Chondrocyte (in vitro differentiated cells): Measurements from ENCODE around the gene CHKA. TPM values are rescaled to one million over a fixed set of nuclear protein-coding genes. Genes with fewer than 3 reads are reported as not detected.
A peak's percentile ranks its signal among the peaks of the same experiment; 100 is the strongest.

ENCODE experiments used
- DNase-seq: peaks from one replicate; pipeline ENCODE4 v3.0.0; 2021; ENCODE audit warnings: mixed read lengths, low spot score
- H3K27ac Mint-ChIP-seq: one replicate; pipeline ENCODE4 v1.8.0; 2021; ENCODE audit warnings: mild to moderate bottlenecking, moderate library complexity, mixed read lengths; ENCODE audit not compliant: unreplicated experiment
- H3K27me3 Mint-ChIP-seq: 2 replicates; pipeline ENCODE4 v1.8.0; 2021; ENCODE audit warnings: low read depth, mixed read lengths
- H3K36me3 Mint-ChIP-seq: 2 replicates; pipeline ENCODE4 v1.8.0; 2021; ENCODE audit warnings: low read depth, mixed read lengths
- H3K4me1 Mint-ChIP-seq: 2 replicates; pipeline ENCODE4 v1.8.0; 2021; ENCODE audit warnings: low read depth, mild to moderate bottlenecking, mixed read lengths
- H3K4me3 Mint-ChIP-seq: one replicate; pipeline ENCODE4 v1.8.0; 2021; ENCODE audit warnings: mild to moderate bottlenecking, moderate library complexity, mixed read lengths; ENCODE audit not compliant: unreplicated experiment
- H3K9me3 Mint-ChIP-seq: 2 replicates; pipeline ENCODE4 v1.8.0; 2021; ENCODE audit warnings: low read depth, mixed read lengths
- total RNA-seq: library from RNA; stranded (reverse); gene quantifications from 3 replicates; pipeline ENCODE4 v1.2.1, GENCODE V29; 2021
- TF ChIP-seq, protein P1 (sequence below): fragments of 200-600 bp; sonication (generic); IDR thresholded peaks from 2 replicates; pipeline ENCODE4 v1.5.0; 2021; ENCODE audit warnings: antibody characterized with exemption, mild to moderate bottlenecking, moderate library complexity

CHKA gene
- total RNA-seq, 1 donor from 2014 or later: 21.0 TPM

DNA sequence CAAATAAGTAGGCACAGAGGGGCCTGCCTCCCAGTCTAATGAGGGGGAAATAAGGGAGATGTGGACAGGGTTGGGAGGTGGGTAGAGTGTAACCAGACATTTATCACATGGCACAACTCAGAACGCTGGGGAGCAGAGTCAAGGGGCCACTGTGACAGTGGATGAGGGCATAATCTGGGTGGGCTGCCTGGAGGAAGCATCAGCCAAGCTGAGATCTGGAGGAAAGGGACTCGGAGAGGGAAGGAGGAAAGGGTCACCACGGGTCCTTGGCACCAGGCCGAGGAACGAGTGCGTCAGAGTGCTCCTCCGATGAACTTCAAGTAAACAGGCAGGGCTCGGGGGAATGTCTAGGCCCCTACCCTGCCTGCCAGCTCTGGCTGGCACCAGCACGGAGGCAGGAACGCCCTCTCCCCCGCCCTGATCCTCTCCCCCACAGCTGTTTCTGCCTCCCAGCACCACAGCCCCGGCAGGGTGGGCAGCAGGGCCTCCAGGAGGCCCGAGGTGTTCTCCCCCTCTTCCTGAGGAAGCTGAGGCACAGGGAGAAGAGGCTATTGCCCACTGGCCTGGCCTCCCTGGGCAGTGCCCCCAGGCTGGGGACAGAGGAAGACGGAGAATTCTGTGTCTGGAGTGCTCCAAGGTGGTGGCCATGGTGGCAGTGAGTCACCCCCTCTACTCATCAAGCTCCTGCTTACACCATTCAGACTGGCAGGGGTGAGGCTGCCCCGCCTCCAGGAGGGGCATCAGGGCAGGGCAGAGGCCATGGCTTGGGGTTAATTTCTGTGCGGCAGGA lies 106.8 kb downstream of the CHKA start:
- TF ChIP-seq, protein P1, sequence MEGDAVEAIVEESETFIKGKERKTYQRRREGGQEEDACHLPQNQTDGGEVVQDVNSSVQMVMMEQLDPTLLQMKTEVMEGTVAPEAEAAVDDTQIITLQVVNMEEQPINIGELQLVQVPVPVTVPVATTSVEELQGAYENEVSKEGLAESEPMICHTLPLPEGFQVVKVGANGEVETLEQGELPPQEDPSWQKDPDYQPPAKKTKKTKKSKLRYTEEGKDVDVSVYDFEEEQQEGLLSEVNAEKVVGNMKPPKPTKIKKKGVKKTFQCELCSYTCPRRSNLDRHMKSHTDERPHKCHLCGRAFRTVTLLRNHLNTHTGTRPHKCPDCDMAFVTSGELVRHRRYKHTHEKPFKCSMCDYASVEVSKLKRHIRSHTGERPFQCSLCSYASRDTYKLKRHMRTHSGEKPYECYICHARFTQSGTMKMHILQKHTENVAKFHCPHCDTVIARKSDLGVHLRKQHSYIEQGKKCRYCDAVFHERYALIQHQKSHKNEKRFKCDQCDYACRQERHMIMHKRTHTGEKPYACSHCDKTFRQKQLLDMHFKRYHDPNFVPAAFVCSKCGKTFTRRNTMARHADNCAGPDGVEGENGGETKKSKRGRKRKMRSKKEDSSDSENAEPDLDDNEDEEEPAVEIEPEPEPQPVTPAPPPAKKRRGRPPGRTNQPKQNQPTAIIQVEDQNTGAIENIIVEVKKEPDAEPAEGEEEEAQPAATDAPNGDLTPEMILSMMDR: no peak
- H3K27me3 Mint-ChIP-seq: no peaks in the 10 kb centered on the region
- DNase-seq: peak; percentile 93
- peak overlapping the region; percentile 9 for H3K4me3 Mint-ChIP-seq
- no peaks in the 10 kb centered on the region for H3K9me3 Mint-ChIP-seq
- peaks cover 78% of the 10 kb centered on the region for H3K4me1 Mint-ChIP-seq
- H3K27ac Mint-ChIP-seq: peak overlapping the region; percentile 94
- no peaks in the 10 kb centered on the region for H3K36me3 Mint-ChIP-seq

DNA sequence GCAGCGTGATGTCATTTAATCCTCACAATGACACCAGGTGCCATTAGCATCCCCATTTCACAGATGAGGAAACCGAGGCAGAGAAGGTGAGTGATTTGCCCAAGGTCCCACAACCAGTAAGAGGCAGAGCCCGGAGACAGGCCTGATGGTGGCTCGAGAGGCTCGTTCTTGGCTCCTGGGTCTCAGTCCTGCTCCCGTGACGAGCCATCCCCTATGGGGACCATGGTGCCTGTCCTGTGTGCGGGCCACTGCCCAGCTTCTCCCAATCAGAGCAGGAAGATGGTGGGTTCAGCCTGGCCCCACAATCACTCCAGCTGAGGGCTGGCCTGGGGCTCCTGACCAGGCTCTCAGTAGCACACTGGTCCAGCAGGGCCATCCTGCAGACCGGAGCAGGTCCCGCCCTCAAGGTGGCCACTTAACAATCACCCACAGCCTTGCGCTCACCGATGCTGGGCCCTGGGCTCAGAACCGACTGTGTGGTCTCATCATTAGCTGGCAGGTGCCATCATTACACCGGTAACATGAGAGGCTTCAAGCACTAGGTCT lies 107.5 kb downstream of the CHKA start:
- no peak overlapping the region for H3K4me3 Mint-ChIP-seq
- H3K36me3 Mint-ChIP-seq: no peaks in the 10 kb centered on the region
- no peaks in the 10 kb centered on the region for H3K27me3 Mint-ChIP-seq
- H3K4me1 Mint-ChIP-seq: peaks cover 85% of the 10 kb centered on the region
- no peak for DNase-seq
- no peaks in the 10 kb centered on the region for H3K9me3 Mint-ChIP-seq
- H3K27ac Mint-ChIP-seq: peak overlapping the region; percentile 94
- TF ChIP-seq, protein P1: no peak

DNA sequence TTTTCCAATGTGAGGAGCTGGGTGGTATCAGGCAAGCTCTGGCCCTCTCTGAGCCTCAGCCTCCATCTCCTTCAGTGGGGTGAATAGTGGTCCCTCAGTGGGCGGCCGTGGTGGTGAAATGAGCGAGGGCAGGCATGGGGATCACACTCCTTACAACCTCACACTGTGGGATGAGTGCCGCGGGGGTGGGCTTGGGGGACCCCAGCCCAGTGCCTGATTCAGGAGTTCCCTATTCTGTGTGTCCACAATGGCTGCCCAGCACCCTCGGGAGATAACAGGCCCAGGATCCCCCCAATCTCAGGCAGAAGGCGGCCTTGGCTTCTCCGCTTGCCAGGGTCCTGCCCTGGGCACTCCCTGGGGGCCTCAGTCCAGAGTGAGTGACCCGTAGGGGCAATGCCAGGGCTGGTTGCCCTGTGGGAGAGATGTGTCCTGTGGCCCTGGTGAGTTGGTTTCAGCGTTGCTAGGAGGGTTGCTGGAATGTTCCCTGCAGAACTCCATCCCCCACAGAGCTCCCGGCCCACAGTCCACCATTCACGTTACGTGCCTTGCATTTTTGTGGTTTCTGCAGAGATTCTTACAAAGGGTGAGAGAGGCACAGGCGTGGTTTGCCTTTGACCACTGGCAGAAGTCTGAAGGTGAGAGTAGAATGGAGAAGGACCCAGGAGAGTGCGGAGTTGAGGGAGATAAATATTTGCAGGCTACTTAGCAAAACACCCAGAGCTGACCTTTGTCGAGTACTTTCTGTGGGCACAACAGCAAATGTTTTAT lies 108.2 kb downstream of the CHKA start:
- DNase-seq: no peak
- Mint-ChIP-seq H3K36me3 (no peaks in the 10 kb centered on the region), H3K4me3 (no peak overlapping the region), H3K9me3 (no peaks in the 10 kb centered on the region), H3K27me3 (no peaks in the 10 kb centered on the region), H3K4me1 (peaks cover 82% of the 10 kb centered on the region), H3K27ac (peak overlapping the region; percentile 94)
- TF ChIP-seq, protein P1: no peak

DNA sequence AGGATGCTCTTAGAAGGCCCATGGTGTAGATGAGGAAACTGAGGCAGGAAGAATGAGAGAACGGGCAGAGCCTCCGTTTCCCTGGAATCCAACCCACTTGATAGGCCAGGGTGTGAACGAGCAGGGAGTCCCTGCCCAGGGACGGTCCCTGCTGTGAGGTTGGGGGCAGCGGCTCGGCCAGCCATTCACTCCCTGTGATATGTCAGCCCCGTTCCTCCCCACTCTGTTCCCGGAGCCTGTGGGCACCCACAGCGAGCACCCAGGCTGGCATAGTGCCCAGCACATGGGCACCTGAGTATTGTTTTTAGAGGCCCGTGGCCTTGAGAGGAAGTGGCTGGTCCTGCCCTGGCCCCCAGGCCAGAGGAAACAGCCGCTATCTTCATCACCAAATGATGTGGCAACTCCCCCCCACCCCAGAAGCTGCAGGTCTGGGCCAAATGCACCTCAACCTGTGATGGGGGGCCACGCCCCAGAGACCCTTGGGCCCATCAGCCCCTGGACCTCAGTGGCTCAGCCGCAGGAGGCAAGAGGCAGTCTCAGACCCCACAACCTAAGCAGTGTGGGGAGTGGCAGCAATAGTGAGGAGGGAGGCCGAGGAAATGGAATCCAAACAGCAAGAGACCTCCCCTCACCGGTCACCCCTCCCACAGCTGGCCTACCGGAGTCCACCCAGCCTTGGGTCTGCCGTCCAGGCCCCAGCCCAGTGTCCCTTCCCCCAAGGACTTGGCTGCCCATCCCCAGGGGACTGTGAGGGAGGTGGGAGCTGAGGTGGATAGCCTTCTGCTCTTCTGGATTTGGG lies 108.9 kb downstream of the CHKA start:
- TF ChIP-seq, protein P1: no peak
- no peak for DNase-seq
- Mint-ChIP-seq H3K9me3 (no peaks in the 10 kb centered on the region), H3K27ac (peak overlapping the region; percentile 95), H3K4me1 (peaks cover 74% of the 10 kb centered on the region), H3K4me3 (no peak overlapping the region), H3K27me3 (no peaks in the 10 kb centered on the region), H3K36me3 (no peaks in the 10 kb centered on the region)
